Measurements from ENCODE around the gene LRP1B. TPM values are rescaled to one million over a fixed set of nuclear protein-coding genes. Genes with fewer than 3 reads are reported as not detected.

LRP1B gene
- polyA plus RNA-seq, 1 donor = 1.0 TPM

DNA sequence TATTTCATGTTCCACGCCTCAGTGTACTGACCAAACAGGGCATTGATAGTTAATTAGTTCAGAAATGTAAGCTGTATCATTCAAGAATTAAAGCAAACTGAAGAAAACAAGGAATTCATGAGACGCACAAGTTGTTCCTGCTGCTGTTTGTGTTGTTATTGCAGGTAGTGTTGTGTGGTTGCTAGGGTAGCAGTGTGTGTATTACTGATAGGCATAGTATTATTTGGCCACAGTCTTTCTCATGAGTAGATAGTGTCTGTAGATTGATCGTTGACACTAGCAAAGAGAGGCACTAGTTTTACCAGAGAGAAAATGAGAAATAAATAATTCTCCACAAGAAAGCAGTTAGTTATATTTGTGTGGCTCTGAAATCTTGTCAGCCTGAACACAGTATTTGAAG is 548.6 kb downstream of the LRP1B start:
- Histone ChIP-seq H3K4me1 (ENCODE audit: control insufficient read depth, insufficient read depth, low read length) (no peaks in the 10 kb centered on the region), H3K9me3 (ENCODE audit: control insufficient read depth, low read depth, low read length) (no peaks in the 10 kb centered on the region), H3K27me3 (ENCODE audit: control insufficient read depth, insufficient read depth, low read length) (no peaks in the 10 kb centered on the region), H3K27ac (ENCODE audit: low read length) (no peak overlapping the region), H3K36me3 (ENCODE audit: control insufficient read depth, insufficient read depth, low read length) (no peaks in the 10 kb centered on the region), H3K4me3 (ENCODE audit: low read length) (no peak overlapping the region)
- 49% methylated on average over 2 of the region's 3 CpGs for WGBS (ENCODE audit: insufficient coverage, low lambda C conversion rate)
- peak in 1 of 2 donors; percentile 21 for DNase-seq

DNA sequence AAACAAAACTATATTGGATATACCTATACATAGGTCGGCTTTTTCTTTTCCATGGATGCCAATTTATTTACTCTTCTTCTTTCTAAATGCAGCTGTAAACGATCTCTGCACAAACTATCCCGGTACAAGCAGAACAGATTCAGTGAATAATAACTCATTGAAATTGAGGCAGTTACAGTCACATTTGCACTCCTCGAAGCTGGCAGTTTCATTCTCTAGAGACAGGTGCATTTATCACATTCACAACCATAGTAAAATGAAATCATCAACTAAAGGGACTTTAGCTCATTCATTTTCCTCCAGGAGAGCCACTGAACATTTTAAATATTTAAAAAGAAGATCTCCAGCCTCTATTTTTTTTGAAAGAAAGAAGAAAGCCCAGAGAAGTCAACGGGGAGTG is 551.7 kb downstream of the LRP1B start:
- H3K4me1 ChIP-seq (ENCODE audit: control insufficient read depth, insufficient read depth, low read length) = no peaks in the 10 kb centered on the region
- H3K36me3 ChIP-seq (ENCODE audit: control insufficient read depth, insufficient read depth, low read length) = no peaks in the 10 kb centered on the region
- no peaks in the 10 kb centered on the region for H3K9me3 ChIP-seq (ENCODE audit: control insufficient read depth, low read depth, low read length)
- WGBS (ENCODE audit: insufficient coverage, low lambda C conversion rate) = 83% methylated on average over 2 of the region's 5 CpGs
- H3K27me3 ChIP-seq (ENCODE audit: control insufficient read depth, insufficient read depth, low read length) = no peaks in the 10 kb centered on the region
- no peak overlapping the region for H3K4me3 ChIP-seq (ENCODE audit: low read length)
- no peak for DNase-seq
- no peak overlapping the region for H3K27ac ChIP-seq (ENCODE audit: low read length)

DNA sequence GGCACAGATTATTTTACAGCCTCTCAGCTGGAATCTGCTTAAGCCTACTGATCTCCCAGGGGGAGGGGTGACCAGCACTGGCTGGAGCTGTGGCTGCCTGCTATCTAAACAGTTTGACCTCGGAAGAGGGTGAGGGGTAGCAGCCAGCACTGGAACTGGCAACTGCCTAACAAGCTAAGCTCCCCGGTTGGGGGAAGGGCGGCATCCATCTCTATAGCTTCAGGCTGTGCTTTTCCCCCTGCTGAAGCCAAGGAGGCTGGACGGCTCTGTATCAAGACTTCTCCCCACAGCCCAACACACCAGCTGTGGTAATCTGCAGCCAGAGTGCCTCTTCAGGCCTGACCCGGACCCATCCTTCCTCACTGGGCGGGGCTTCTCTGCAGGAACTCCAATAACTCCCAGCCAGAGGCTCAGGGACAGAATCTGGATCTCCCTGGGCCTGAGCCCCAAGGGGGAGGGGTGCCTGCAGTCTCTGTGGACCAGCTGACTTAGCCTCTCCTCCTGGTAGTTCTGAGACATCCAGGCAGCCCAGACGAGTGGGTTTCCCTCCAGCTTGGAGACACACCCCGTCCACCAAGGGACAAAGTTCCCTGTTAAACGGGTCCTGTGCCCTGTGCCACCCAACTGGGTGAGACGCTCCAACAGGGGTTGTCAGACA is 560.2 kb downstream of the LRP1B start:
- H3K27me3 ChIP-seq (ENCODE audit: control insufficient read depth, insufficient read depth, low read length) = no peaks in the 10 kb centered on the region
- H3K36me3 ChIP-seq (ENCODE audit: control insufficient read depth, insufficient read depth, low read length) = no peaks in the 10 kb centered on the region
- no peak overlapping the region for H3K27ac ChIP-seq (ENCODE audit: low read length)
- WGBS (ENCODE audit: insufficient coverage, low lambda C conversion rate) = no CpG with 5 or more reads among the region's 10 CpGs
- H3K4me1 ChIP-seq (ENCODE audit: control insufficient read depth, insufficient read depth, low read length) = no peaks in the 10 kb centered on the region
- no peak overlapping the region for H3K4me3 ChIP-seq (ENCODE audit: low read length)
- no peak for DNase-seq
- no peaks in the 10 kb centered on the region for H3K9me3 ChIP-seq (ENCODE audit: control insufficient read depth, low read depth, low read length)

DNA sequence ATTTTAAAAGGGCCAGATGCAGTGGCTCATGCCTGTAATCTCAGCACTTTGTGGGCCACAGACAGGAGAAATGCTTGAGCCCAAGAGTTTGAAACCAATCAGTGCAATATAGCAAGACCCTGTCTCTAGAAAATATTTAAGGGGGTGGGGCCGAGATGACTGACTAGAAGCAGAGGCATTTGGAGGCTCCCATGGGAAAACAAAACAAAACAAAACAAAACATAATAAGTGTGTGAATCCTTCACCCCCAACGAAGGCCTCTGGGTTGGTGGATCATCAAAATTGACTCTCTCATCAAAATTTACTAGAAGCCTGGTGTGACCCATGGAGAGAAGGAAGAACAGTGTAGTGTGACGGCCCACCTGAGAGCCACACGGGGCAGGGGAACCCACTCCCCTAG is 560.9 kb downstream of the LRP1B start:
- DNase-seq = no peak
- no peak overlapping the region for H3K27ac ChIP-seq (ENCODE audit: low read length)
- no peaks in the 10 kb centered on the region for H3K4me1 ChIP-seq (ENCODE audit: control insufficient read depth, insufficient read depth, low read length)
- H3K4me3 ChIP-seq (ENCODE audit: low read length) = no peak overlapping the region
- H3K27me3 ChIP-seq (ENCODE audit: control insufficient read depth, insufficient read depth, low read length) = no peaks in the 10 kb centered on the region
- no CpG with 5 or more reads among the region's 4 CpGs for WGBS (ENCODE audit: insufficient coverage, low lambda C conversion rate)
- no peaks in the 10 kb centered on the region for H3K36me3 ChIP-seq (ENCODE audit: control insufficient read depth, insufficient read depth, low read length)
- H3K9me3 ChIP-seq (ENCODE audit: control insufficient read depth, low read depth, low read length) = no peaks in the 10 kb centered on the region

DNA sequence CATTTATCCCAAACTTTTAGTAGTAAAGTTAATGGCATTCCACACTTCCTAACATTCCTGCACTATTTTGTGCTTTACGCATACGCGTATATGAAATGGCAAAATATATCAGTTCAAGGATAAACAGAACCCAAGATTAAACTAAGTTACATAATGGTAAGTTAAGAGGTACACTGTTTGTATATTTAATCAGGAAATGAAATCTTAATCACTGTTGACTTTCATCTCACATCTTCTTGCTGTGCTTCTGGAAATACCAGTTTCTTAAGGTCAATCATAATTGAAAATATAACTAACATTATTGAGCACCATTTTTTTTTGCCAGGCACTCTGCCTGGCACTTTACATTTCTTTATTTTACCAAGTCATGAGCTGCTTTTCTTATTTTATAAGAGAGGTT is 565.2 kb downstream of the LRP1B start:
- DNase-seq = no peak
- Histone ChIP-seq H3K4me1 (ENCODE audit: control insufficient read depth, insufficient read depth, low read length) (no peaks in the 10 kb centered on the region), H3K36me3 (ENCODE audit: control insufficient read depth, insufficient read depth, low read length) (no peaks in the 10 kb centered on the region), H3K9me3 (ENCODE audit: control insufficient read depth, low read depth, low read length) (no peaks in the 10 kb centered on the region), H3K27me3 (ENCODE audit: control insufficient read depth, insufficient read depth, low read length) (no peaks in the 10 kb centered on the region), H3K4me3 (ENCODE audit: low read length) (no peak overlapping the region), H3K27ac (ENCODE audit: low read length) (no peak overlapping the region)
- WGBS (ENCODE audit: insufficient coverage, low lambda C conversion rate) = no CpG with 5 or more reads among the region's 3 CpGs

DNA sequence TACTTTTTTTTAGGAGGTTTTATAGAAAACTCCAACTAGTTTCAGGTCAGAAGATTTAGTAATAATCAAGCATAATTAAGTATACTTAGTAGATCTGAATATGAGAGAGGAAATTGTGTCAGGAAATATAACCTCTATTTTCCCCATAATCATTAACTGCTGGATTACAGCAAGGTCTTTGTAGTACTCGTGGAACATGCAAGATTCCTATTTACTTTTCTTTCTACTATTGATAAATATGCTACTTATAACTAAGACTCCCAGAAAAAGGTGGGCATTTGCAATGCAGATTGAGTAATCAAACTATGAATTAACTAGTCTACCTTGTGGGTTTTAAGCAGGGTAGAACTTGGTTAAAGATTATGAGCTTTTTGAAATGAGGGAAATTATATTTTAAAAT is 570.1 kb downstream of the LRP1B start:
- H3K27me3 ChIP-seq (ENCODE audit: control insufficient read depth, insufficient read depth, low read length) = no peaks in the 10 kb centered on the region
- no peak overlapping the region for H3K4me3 ChIP-seq (ENCODE audit: low read length)
- no peak overlapping the region for H3K27ac ChIP-seq (ENCODE audit: low read length)
- no peaks in the 10 kb centered on the region for H3K9me3 ChIP-seq (ENCODE audit: control insufficient read depth, low read depth, low read length)
- no peak for DNase-seq
- H3K4me1 ChIP-seq (ENCODE audit: control insufficient read depth, insufficient read depth, low read length) = no peaks in the 10 kb centered on the region
- no CpG with 5 or more reads among the region's 1 CpG for WGBS (ENCODE audit: insufficient coverage, low lambda C conversion rate)
- H3K36me3 ChIP-seq (ENCODE audit: control insufficient read depth, insufficient read depth, low read length) = no peaks in the 10 kb centered on the region

DNA sequence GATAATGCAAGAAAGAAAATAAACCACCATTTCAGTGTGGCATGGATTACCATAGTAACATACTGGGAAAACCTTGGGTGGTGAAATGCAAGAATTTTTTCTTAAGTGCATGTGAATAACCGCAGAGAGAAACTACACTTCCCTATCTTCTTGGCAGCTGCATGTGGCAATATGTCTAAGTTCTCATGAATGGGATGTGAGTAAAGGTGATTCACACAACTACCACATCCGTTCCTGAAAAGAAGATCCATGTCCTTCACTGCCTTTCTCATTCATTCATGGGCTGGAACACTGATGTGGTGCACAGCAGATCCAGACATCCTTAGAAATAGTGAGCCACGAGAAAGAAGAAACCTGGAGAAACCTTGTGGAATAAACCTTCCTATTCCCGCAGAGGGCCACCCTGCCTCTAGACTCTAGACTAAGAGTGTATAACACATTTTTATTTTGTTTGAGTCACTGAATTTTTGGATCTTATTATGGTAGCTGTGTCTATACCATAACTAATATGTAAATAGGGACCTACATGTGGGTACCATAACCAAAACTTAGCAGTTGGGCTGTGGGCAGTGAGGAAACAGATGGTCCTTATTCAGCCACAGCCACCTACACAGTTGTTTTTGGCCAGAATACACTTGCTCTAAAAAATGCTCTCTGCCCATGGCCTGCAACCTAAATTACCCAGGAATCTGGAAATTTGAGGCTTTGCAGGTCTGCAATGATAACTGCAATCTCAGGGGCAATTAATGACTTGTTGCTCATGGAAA is 573.3 kb downstream of the LRP1B start:
- H3K4me3 ChIP-seq (ENCODE audit: low read length) = no peak overlapping the region
- H3K4me1 ChIP-seq (ENCODE audit: control insufficient read depth, insufficient read depth, low read length) = no peaks in the 10 kb centered on the region
- no peaks in the 10 kb centered on the region for H3K27me3 ChIP-seq (ENCODE audit: control insufficient read depth, insufficient read depth, low read length)
- WGBS (ENCODE audit: insufficient coverage, low lambda C conversion rate) = no CpG with 5 or more reads among the region's 4 CpGs
- H3K36me3 ChIP-seq (ENCODE audit: control insufficient read depth, insufficient read depth, low read length) = no peaks in the 10 kb centered on the region
- DNase-seq = no peak
- no peaks in the 10 kb centered on the region for H3K9me3 ChIP-seq (ENCODE audit: control insufficient read depth, low read depth, low read length)
- H3K27ac ChIP-seq (ENCODE audit: low read length) = no peak overlapping the region

DNA sequence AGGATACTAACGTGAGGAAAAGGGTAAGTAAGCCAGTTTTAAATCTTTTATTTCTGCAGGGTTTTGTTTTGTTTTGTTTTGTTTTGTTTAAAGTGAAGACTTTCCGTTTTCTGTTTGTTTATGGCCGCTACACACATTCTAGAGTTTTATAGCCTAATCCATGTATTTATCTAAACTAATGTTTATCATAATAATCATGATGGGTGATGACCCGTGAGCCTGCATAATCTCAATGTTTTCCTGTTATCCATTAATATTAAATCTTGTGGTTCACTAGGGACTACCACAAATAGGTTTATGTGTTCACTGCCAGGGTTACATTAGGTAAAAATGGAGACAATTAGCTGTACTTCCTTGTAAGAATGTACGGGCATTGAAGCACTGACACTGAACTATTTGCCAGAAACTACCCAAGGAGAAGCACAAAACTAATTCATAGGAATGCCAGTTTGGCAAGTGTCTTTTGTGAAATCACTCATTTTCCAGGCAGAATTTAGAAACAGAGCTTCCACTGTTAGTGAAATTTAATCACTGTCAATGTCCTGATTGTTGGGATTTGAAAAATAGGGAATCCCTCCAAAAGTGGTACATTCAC is 574.8 kb downstream of the LRP1B start:
- 35% methylated on average over 3 of the region's 5 CpGs for WGBS (ENCODE audit: insufficient coverage, low lambda C conversion rate)
- Histone ChIP-seq H3K4me1 (ENCODE audit: control insufficient read depth, insufficient read depth, low read length) (no peaks in the 10 kb centered on the region), H3K27me3 (ENCODE audit: control insufficient read depth, insufficient read depth, low read length) (no peaks in the 10 kb centered on the region), H3K9me3 (ENCODE audit: control insufficient read depth, low read depth, low read length) (no peaks in the 10 kb centered on the region), H3K36me3 (ENCODE audit: control insufficient read depth, insufficient read depth, low read length) (no peaks in the 10 kb centered on the region), H3K27ac (ENCODE audit: low read length) (no peak overlapping the region), H3K4me3 (ENCODE audit: low read length) (no peak overlapping the region)
- DNase-seq = peak in 1 of 2 donors; percentile 3

DNA sequence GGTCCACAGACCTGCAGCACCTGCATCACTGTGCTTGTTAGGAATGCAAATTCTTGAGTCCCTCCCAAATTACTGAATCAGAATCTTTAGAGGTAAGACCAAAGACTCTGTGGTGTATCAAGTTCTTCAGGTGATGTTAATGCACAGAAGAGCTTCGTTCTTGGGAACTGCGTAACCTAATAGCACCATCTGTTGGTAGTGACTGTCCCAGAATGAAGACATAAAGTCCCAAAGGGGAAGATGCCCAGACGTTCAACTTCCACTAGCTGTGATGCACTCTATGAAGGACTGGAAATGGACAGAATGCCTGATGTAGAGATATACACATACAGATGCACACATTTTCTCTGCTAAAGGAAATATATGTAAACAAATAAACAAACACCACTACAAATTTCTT is 576.0 kb downstream of the LRP1B start:
- no peaks in the 10 kb centered on the region for H3K9me3 ChIP-seq (ENCODE audit: control insufficient read depth, low read depth, low read length)
- DNase-seq = peak; percentile 7 to 10
- WGBS (ENCODE audit: insufficient coverage, low lambda C conversion rate) = no CpG with 5 or more reads among the region's 3 CpGs

DNA sequence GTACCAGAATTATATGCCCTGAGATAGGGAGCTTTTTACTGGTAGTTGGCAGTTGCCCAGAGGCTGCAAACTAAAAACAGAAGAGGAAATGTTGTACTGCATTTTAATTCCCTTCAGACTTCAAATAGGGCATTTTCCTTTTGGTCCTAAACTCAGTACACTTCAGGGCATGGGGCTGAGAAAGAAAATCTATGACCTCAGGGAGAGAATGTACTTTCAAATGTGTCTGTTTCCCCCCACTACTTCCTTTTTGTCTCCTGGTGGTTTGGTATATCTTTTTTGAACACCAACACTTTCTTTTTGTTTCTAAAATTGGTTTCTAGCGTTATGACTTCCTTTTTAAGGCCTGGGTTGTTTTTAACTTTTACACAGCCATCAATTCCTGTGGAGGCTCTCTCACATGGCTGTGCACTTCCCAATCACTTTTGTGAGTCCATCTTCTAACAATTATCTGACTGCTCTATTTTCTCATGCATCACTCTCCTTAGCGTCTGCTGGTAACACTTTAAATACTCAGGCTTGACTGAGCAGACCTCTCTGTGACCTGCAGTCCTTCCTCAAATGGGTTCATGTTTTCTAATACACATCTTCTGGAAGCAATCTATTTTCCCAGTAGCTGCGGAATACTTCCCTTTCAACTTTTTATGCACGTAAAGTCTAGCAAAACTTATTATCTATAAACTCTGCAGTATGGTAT is 596.0 kb downstream of the LRP1B start:
- Histone ChIP-seq H3K4me1 (ENCODE audit: control insufficient read depth, insufficient read depth, low read length) (no peaks in the 10 kb centered on the region), H3K27ac (ENCODE audit: low read length) (no peak overlapping the region), H3K36me3 (ENCODE audit: control insufficient read depth, insufficient read depth, low read length) (no peaks in the 10 kb centered on the region), H3K4me3 (ENCODE audit: low read length) (no peak overlapping the region), H3K9me3 (ENCODE audit: control insufficient read depth, low read depth, low read length) (no peaks in the 10 kb centered on the region), H3K27me3 (ENCODE audit: control insufficient read depth, insufficient read depth, low read length) (no peaks in the 10 kb centered on the region)
- DNase-seq = peak in 1 of 2 donors; percentile 4
- WGBS (ENCODE audit: insufficient coverage, low lambda C conversion rate) = 68% methylated on average over 3 of the region's 4 CpGs

More for the DNA sequence above, 576.0 kb downstream of the LRP1B start:
- no peaks in the 10 kb centered on the region for H3K4me1 ChIP-seq (ENCODE audit: control insufficient read depth, insufficient read depth, low read length)
- no peak overlapping the region for H3K4me3 ChIP-seq (ENCODE audit: low read length)
- no peaks in the 10 kb centered on the region for H3K27me3 ChIP-seq (ENCODE audit: control insufficient read depth, insufficient read depth, low read length)
- no peak overlapping the region for H3K27ac ChIP-seq (ENCODE audit: low read length)
- no peaks in the 10 kb centered on the region for H3K36me3 ChIP-seq (ENCODE audit: control insufficient read depth, insufficient read depth, low read length)

All from large intestine (tissue), 3 donors.